Measurements from ENCODE around the gene MYH10.

Gene MYH10

GRCh38 chr17:8448310-8448709 is 182.2 kb downstream of the MYH10 start:
- H3K4me1 ChIP-seq = no peaks in the 10 kb centered on the region
- no peak overlapping the region for H3K4me2 ChIP-seq
- no peak for TF ChIP-seq Cebpa-rat (IDR thresholded peaks at IDR 0.05)
- H3K4me3 ChIP-seq = no peak overlapping the region
- H4K20me1 ChIP-seq = peaks cover 13 to 72% (median 41%) of the 10 kb centered on the region in 11 experiments
- H3K27me3 ChIP-seq = no peaks in the 10 kb centered on the region
- peaks cover 95 to 100% (median 98%) of the 10 kb centered on the region in 11 experiments for H3K36me3 ChIP-seq
- no peak overlapping the region for H3K9ac ChIP-seq
- no peak overlapping the region for H3K27ac ChIP-seq
- H3K9me3 ChIP-seq (replicated peaks in 1 of 11) = no peaks in the 10 kb centered on the region

- Histone ChIP-seq H3K4me3 (no peak overlapping the region), H3K36me3 (peaks cover 90 to 100% (median 97%) of the 10 kb centered on the region in 11 experiments), H3K27ac (no peak overlapping the region), H3K27me3 (no peaks in the 10 kb centered on the region), H4K20me1 (peaks cover 18 to 72% (median 46%) of the 10 kb centered on the region in 11 experiments), H3K9me3 (replicated peaks in 1 of 11) (no peaks in the 10 kb centered on the region), H3K4me1 (no peaks in the 10 kb centered on the region), H3K4me2 (no peak overlapping the region), H3K9ac (no peak overlapping the region)
- no peak for TF ChIP-seq Cebpa-rat (IDR thresholded peaks at IDR 0.05)
Measured at GRCh38 chr17:8447799-8448198, 182.7 kb downstream of the MYH10 start.

- peaks cover 71 to 97% (median 80%) of the 10 kb centered on the region in 11 experiments for H3K36me3 ChIP-seq
- no peak for TF ChIP-seq Cebpa-rat (IDR thresholded peaks at IDR 0.05)
Measured at GRCh38 chr17:8445536-8445935, 185.0 kb downstream of the MYH10 start.

GRCh38 chr17:8444494-8444893 is 186.0 kb downstream of the MYH10 start:
- Histone ChIP-seq H3K4me1 (peaks cover 6 to 32% (median 16%) of the 10 kb centered on the region in 10 experiments; a peak in 18 of 20 replicates), H3K9ac (no peak overlapping the region), H3K4me2 (no peak overlapping the region), H3K4me3 (no peak overlapping the region), H3K27ac (no peak overlapping the region), H3K27me3 (no peaks in the 10 kb centered on the region), H3K36me3 (peaks cover 69 to 97% (median 80%) of the 10 kb centered on the region in 11 experiments), H3K9me3 (replicated peaks in 1 of 11) (no peaks in the 10 kb centered on the region), H4K20me1 (peaks cover 40 to 91% (median 73%) of the 10 kb centered on the region in 11 experiments)
- TF ChIP-seq Cebpa-rat (IDR thresholded peaks at IDR 0.05) = no peak

More at GRCh38 chr17:8445536-8445935, 185.0 kb downstream of the MYH10 start:
- Histone ChIP-seq H3K27ac (no peak overlapping the region), H4K20me1 (peaks cover 34 to 82% (median 63%) of the 10 kb centered on the region in 11 experiments), H3K9ac (no peak overlapping the region), H3K9me3 (replicated peaks in 1 of 11) (no peaks in the 10 kb centered on the region), H3K4me2 (no peak overlapping the region), H3K4me1 (peaks cover 6 to 22% (median 16%) of the 10 kb centered on the region in 10 experiments; a peak in 18 of 20 replicates), H3K4me3 (no peak overlapping the region), H3K27me3 (no peaks in the 10 kb centered on the region)

- no peak overlapping the region for H3K27ac ChIP-seq
- H3K9ac ChIP-seq = no peak overlapping the region
- peaks cover 68 to 97% (median 80%) of the 10 kb centered on the region in 11 experiments for H3K36me3 ChIP-seq
- H3K9me3 ChIP-seq (replicated peaks in 1 of 11) = no peaks in the 10 kb centered on the region
- H4K20me1 ChIP-seq = peaks cover 47 to 91% (median 80%) of the 10 kb centered on the region in 11 experiments
- H3K4me2 ChIP-seq = no peak overlapping the region
- H3K27me3 ChIP-seq = no peaks in the 10 kb centered on the region
- no peak overlapping the region for H3K4me3 ChIP-seq
- TF ChIP-seq Cebpa-rat (IDR thresholded peaks at IDR 0.05) = no peak
- H3K4me1 ChIP-seq = peaks cover 7 to 37% (median 17%) of the 10 kb centered on the region in 10 experiments; a peak in 18 of 20 replicates
Measured at GRCh38 chr17:8443756-8444155, 186.8 kb downstream of the MYH10 start.

GRCh38 chr17:8442310-8442709 is 188.2 kb downstream of the MYH10 start:
- H3K4me3 ChIP-seq = no peak overlapping the region
- no peaks in the 10 kb centered on the region for H3K27me3 ChIP-seq
- H3K27ac ChIP-seq = no peak overlapping the region
- peaks cover 61 to 100% (median 93%) of the 10 kb centered on the region in 11 experiments for H4K20me1 ChIP-seq
- H3K36me3 ChIP-seq = peaks cover 62 to 93% (median 74%) of the 10 kb centered on the region in 11 experiments
- peaks cover 21 to 51% (median 31%) of the 10 kb centered on the region in 10 experiments for H3K4me1 ChIP-seq
- no peaks in the 10 kb centered on the region for H3K9me3 ChIP-seq (replicated peaks in 1 of 11)
- no peak for TF ChIP-seq Cebpa-rat (IDR thresholded peaks at IDR 0.05)
- peak overlapping the region in 2 of 11 experiments; percentile 43 to 73; a peak in 4 of 22 replicates for H3K4me2 ChIP-seq
- H3K9ac ChIP-seq = no peak overlapping the region

GRCh38 chr17:8441690-8442089 is 188.8 kb downstream of the MYH10 start:
- H3K4me2 ChIP-seq = peak overlapping the region in 10 of 11 experiments; percentile 1 to 73 (median 30); a peak in 13 of 22 replicates
- H3K9me3 ChIP-seq (replicated peaks in 1 of 11) = no peaks in the 10 kb centered on the region
- peaks cover 67 to 100% (median 96%) of the 10 kb centered on the region in 11 experiments for H4K20me1 ChIP-seq
- no peak overlapping the region for H3K9ac ChIP-seq
- H3K4me3 ChIP-seq = no peak overlapping the region
- no peak for TF ChIP-seq Cebpa-rat (IDR thresholded peaks at IDR 0.05)
- H3K36me3 ChIP-seq = peaks cover 56 to 87% (median 68%) of the 10 kb centered on the region in 11 experiments
- no peak overlapping the region for H3K27ac ChIP-seq
- peaks cover 27 to 54% (median 36%) of the 10 kb centered on the region in 10 experiments for H3K4me1 ChIP-seq
- H3K27me3 ChIP-seq = no peaks in the 10 kb centered on the region

- H3K36me3 ChIP-seq = peaks cover 39 to 67% (median 48%) of the 10 kb centered on the region in 11 experiments; a peak in 21 of 22 replicates
Measured at GRCh38 chr17:8439681-8440080, 190.8 kb downstream of the MYH10 start.

GRCh38 chr17:8438441-8438840 is 192.1 kb downstream of the MYH10 start:
- no peaks in the 10 kb centered on the region for H3K9me3 ChIP-seq (replicated peaks in 1 of 11)
- TF ChIP-seq Cebpa-rat (IDR thresholded peaks at IDR 0.05) = no peak
- peak overlapping the region in 2 of 11 experiments; percentile 26 to 98; a peak in 3 of 22 replicates for H3K9ac ChIP-seq
- H3K27ac ChIP-seq = no peak overlapping the region
- peaks cover 64 to 77% (median 76%) of the 10 kb centered on the region in 11 experiments for H4K20me1 ChIP-seq
- peaks cover 30 to 59% (median 39%) of the 10 kb centered on the region in 10 experiments for H3K4me1 ChIP-seq
- peaks cover 26 to 54% (median 36%) of the 10 kb centered on the region in 11 experiments; a peak in 21 of 22 replicates for H3K36me3 ChIP-seq
- H3K4me3 ChIP-seq = no peak overlapping the region
- H3K4me2 ChIP-seq = peak overlapping the region; percentile 77 to 95 (median 88); a peak in 21 of 22 replicates
- no peaks in the 10 kb centered on the region for H3K27me3 ChIP-seq

More at GRCh38 chr17:8439681-8440080, 190.8 kb downstream of the MYH10 start:
- H3K4me1 ChIP-seq = peaks cover 30 to 59% (median 39%) of the 10 kb centered on the region in 10 experiments
- no peak overlapping the region for H3K27ac ChIP-seq
- no peak overlapping the region for H3K9ac ChIP-seq
- H3K27me3 ChIP-seq = no peaks in the 10 kb centered on the region
- H3K9me3 ChIP-seq (replicated peaks in 1 of 11) = no peaks in the 10 kb centered on the region
- no peak overlapping the region for H3K4me2 ChIP-seq
- H3K4me3 ChIP-seq = no peak overlapping the region
- H4K20me1 ChIP-seq = peaks cover 75 to 89% (median 88%) of the 10 kb centered on the region in 11 experiments
- TF ChIP-seq Cebpa-rat (IDR thresholded peaks at IDR 0.05) = no peak

Data from BLaER1 treated with 17β-estradiol and CSF1 and Interleukin-3, amounts not matched to agents 10 nM and 100 nM (cell line).